Measurements from ENCODE around the gene MAJIN. TPM values are rescaled to one million over a fixed set of nuclear protein-coding genes. Genes with fewer than 3 reads are reported as not detected.

The MAJIN gene
- total and polyA plus RNA-seq, 9 of the 15 experiments (the other 6 are each of a cell fraction or from before 2014, with no cell fraction given) = 0.17 to 0.83 (median 0.24) TPM; not detected in 2

GRCh38 chr11:64888729-64889511 lies 83.0 kb downstream of the MAJIN start (continued):
- TF ChIP-seq GATAD2A (IDR thresholded peaks at IDR 0.05) (peak; percentile 97), SMAD2 (IDR thresholded peaks at IDR 0.05; ENCODE audit: low read depth, low read length) (no peak), ZNF75A (CRISPR knock-in tag; IDR thresholded peaks at IDR 0.05) (no peak), TEAD1 (CRISPR knock-in tag; IDR thresholded peaks at IDR 0.05) (peak; percentile 35 to 48; a peak in 1 of 4 replicates), HDAC1 (IDR thresholded peaks at IDR 0.05) (peak in 1 of 2 experiments; percentile 94; a peak in 2 of 4 replicates), E2F3 (CRISPR knock-in tag; IDR thresholded peaks at IDR 0.05) (0 out of 2 replicates have a peak, but pooled peaks have one; percentile 26), FOSL1 (tag; conservative IDR thresholded peaks at IDR 0.05) (peak; percentile 95), TOE1 (IDR thresholded peaks at IDR 0.05; ENCODE audit: borderline replicate concordance) (peak; percentile 89), TOE1 (CRISPR knock-in tag; IDR thresholded peaks at IDR 0.05; ENCODE audit: borderline replicate concordance, low read depth) (no peak), ETV5 (CRISPR knock-in tag; IDR thresholded peaks at IDR 0.05; ENCODE audit: low read depth) (peak; percentile 52; the same call in 1 of the 2 replicates), JUND (IDR thresholded peaks at IDR 0.05; ENCODE audit: borderline replicate concordance, low read depth, low read length) (peak; percentile 92), JUND (tag; IDR thresholded peaks at IDR 0.05; ENCODE audit: borderline replicate concordance, low read depth, low read length) (peak; percentile 89; the same call in 2 of the 3 replicates), HNRNPUL1 (IDR thresholded peaks at IDR 0.05; ENCODE audit: low read length) (no peak), NR2C1 (IDR thresholded peaks at IDR 0.05) (peak; percentile 61; the same call in 1 of the 2 replicates), NR2C1 (tag; IDR thresholded peaks at IDR 0.05) (peak; percentile 35; the same call in 1 of the 2 replicates), GTF3C2 (IDR thresholded peaks at IDR 0.05; ENCODE audit: borderline replicate concordance, extremely low read depth, insufficient read length) (no peak), HMGXB4 (CRISPR knock-in tag; IDR thresholded peaks at IDR 0.05) (no peak), LCOR (CRISPR knock-in tag; IDR thresholded peaks at IDR 0.05) (no peak), SMARCA5 (IDR thresholded peaks at IDR 0.05) (peak; percentile 82), MTA2 (IDR thresholded peaks at IDR 0.05; ENCODE audit: low read depth) (peak; percentile 98), ETV1 (tag; conservative IDR thresholded peaks at IDR 0.05; ENCODE audit: low read depth) (no peak), TRIM25 (IDR thresholded peaks at IDR 0.05; ENCODE audit: borderline replicate concordance) (no peak)

Data from K562 (cell line).